Heart right ventricle (tissue), 16 donors: ENCODE data around the gene SSBP2. TPM values are rescaled to one million over a fixed set of nuclear protein-coding genes. Genes with fewer than 3 reads are reported as not detected.

Source experiments
- ATAC-seq, 8 donors: fragments of 200-7000 bp; cut with Tn5 transposase; one replicate each; pipeline ENCODE4 v1.9.1; 2020; ENCODE audit warnings: mild to moderate bottlenecking in 8 of 8, moderate library complexity in 8 of 8, moderate number of reproducible peaks in 1 of 8
- DNase-seq, 2 donors: peaks; one replicate each; pipeline ENCODE4 v3.0.0-alpha.2; 2020
- H3K27ac ChIP-seq, 10 donors: fragments of 200-600 bp; sonication (generic) in 2 of 10; one replicate each; pipeline versions ENCODE4 v1.5.0 to v1.8.0; 2020 to 2022; ENCODE audit warnings: mild to moderate bottlenecking in 3 of 10
- H3K27me3 ChIP-seq, 7 donors: fragments of 200-600 bp; one replicate each; pipeline ENCODE4 v1.8.0; 2021 to 2022; ENCODE audit warnings: mild to moderate bottlenecking in 2 of 7
- H3K36me3 ChIP-seq, 9 donors: fragments of 200-600 bp; sonication (generic) in 1 of 9; one replicate each; pipeline versions ENCODE4 v1.5.0 to v1.8.0; 2020 to 2022; ENCODE audit warnings: mild to moderate bottlenecking in 2 of 9
- H3K4me1 ChIP-seq, 9 donors: fragments of 200-600 bp; sonication (generic) in 1 of 9; one replicate each; pipeline versions ENCODE4 v1.5.0 to v1.8.0; 2020 to 2022; ENCODE audit warnings: mild to moderate bottlenecking in 4 of 9
- H3K4me3 ChIP-seq, 10 donors: fragments of 200-600 bp; sonication (generic) in 2 of 10; one replicate each; pipeline versions ENCODE4 v1.5.0 to v1.8.0; 2020 to 2022; ENCODE audit warnings: mild to moderate bottlenecking in 7 of 10, moderate library complexity in 2 of 10
- H3K9me3 ChIP-seq, 11 donors: fragments of 200-600 bp in 10 of 11; sonication (generic) in 2 of 11; one replicate each; pipeline versions ENCODE4 v1.5.0 to v1.8.0; 2013 to 2022; ENCODE audit warnings: mild to moderate bottlenecking in 2 of 11, control low read depth in 1 of 11, moderate library complexity in 1 of 11
- CTCF ChIP-seq, 9 donors: fragments of 200-600 bp; sonication (generic) in 2 of 9; IDR thresholded peaks; one replicate each; pipeline versions ENCODE4 v1.5.0 to v1.8.0; 2021 to 2022; ENCODE audit warnings: antibody characterized with exemption in 9 of 9, mild to moderate bottlenecking in 5 of 9, moderate library complexity in 1 of 9
- WGBS, 2 donors: extraction: QIAGEN DNeasy Blood & Tissue Kit; methylation state at CpG; one replicate each; pipeline ENCODE4 v1.1.7; 2013; ENCODE audit warnings: inconsistent platforms in 1 of 2; 5-methylcytosine and 5-hydroxymethylcytosine counted together
- intact Hi-C, 10 donors: fragments of 100-400 bp; cut with DNase I; formaldehyde crosslinking; loops; one replicate each; pipeline versions ENCODE4 v1.11.1 to v1.14.2; 2022
- polyA plus RNA-seq, 2 donors: library from polyadenylated mRNA; stranded (reverse); fragments of 200-250 nt; gene quantifications; one replicate each; pipeline ENCODE4 v1.2.3, GENCODE V29; 2013
- total RNA-seq, 10 donors: library from RNA; stranded (reverse); fragmentation: NEBNext Ultra II Directional in 3 of 10; extraction: Animal tissue kit (Norgen Biotek cat#: 25700) in 3 of 10; gene quantifications; one replicate each; pipeline versions ENCODE4 v1.2.1 to v1.2.4, GENCODE V29; 2021 to 2023
- donor health status: Arrhythmogenic right ventricular cardiomyopathy.
- donor health status: ischemic (EF 13 %, LVEDD 7.1; RV severe dilation, severe dysfunction).
- donor health status: healthy with polysubstance abuse.
- donor health status: DM: no; HTN: yes; CAD: no.
- donor health status: DM: no; HTN: no; CAD: no.
- donor health status: ischemic (EF 25% LVEDD 6.9; RV normal size, moderate dysfunction).
- donor health status: ischemic (EF 25% LVEDD 5.7; RV mildly dilated, moderate dysfunction).
- donor health status: healthy.
- donor health status: DM: yes; HTN: yes; CAD: no.
- donor health status: Ischemic cardiomyopathy.
- donor health status: ischemic (EF 35%, LVEDD 5.7; RV mildly dilated, moderate dysfunction).
- donor health status: nonischemic (EF 11% LVEDD 7.7; RV severe dilation, severe dysfunction).
- donor health status: DM: yes; HTN: yes; CAD: no.
- donor health status: PGD.
- donor health status: ischemic (EF 29% LVEDD 5.4; RV normal size, mild dysfunction).
- donor health status: nonischemic (EF 23%, LVEDD 6.1; RV moderate dilation, normal function).

The SSBP2 gene
- total and polyA plus RNA-seq, 12 donors: 24.2 to 85.9 (median 52.0) TPM

DNA sequence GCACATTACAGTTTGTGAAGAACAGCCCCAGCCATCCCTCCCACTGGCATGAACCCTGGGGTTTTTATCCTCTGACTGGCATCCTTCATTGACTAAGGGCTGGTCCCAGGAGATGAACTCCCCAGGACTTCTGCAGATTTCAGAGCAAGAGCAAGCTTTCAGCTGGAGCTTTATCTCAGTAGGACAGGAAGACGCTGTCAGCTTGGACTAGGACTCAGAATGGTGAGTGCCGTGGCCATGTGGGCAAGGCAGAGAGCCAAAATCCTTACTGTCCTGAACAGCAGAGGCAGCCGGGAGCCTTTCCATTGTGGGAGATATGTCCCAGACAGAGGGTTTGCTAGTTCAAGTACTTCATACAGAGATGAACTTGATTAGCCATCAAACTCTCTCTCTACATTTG lies 353.7 kb downstream of the SSBP2 start:
- Histone ChIP-seq H3K27ac (no peak overlapping the region), H3K4me3 (no peak overlapping the region), H3K27me3 (peaks cover 0 to 47% (median 27%) of the 10 kb centered on the region in 7 donors), H3K9me3 (peaks cover 0 to 7% (median 0%) of the 10 kb centered on the region in 11 donors), H3K36me3 (no peaks in the 10 kb centered on the region), H3K4me1 (peaks cover 0 to 24% (median 6%) of the 10 kb centered on the region in 9 donors)
- TF ChIP-seq CTCF (IDR thresholded peaks at IDR 0.05): no peak
- intact Hi-C loops: no loop called here
- peak in 1 of 2 donors; percentile 23 for DNase-seq
- ATAC-seq: peak in 7 of 8 donors; percentile 46 to 68 (median 49)
- WGBS, 2 donors: 2 to 3% methylated on average over 3 of the region's 3 CpGs

GRCh38 chr5:81395262-81395661 lies 355.6 kb downstream of the SSBP2 start:
- no peak for DNase-seq
- TF ChIP-seq CTCF (IDR thresholded peaks at IDR 0.05): no peak
- H3K27ac ChIP-seq: no peak overlapping the region
- no peak overlapping the region for H3K4me3 ChIP-seq
- ATAC-seq: no peak
- H3K4me1 ChIP-seq: peaks cover 0 to 24% (median 6%) of the 10 kb centered on the region in 9 donors
- H3K9me3 ChIP-seq: peaks cover 0 to 7% (median 0%) of the 10 kb centered on the region in 11 donors
- intact Hi-C loops: no loop called here
- 50 to 72% methylated on average over 3 of the region's 3 CpGs for WGBS, 2 donors
- H3K27me3 ChIP-seq: peaks cover 0 to 64% (median 43%) of the 10 kb centered on the region in 7 donors
- H3K36me3 ChIP-seq: no peaks in the 10 kb centered on the region

DNA sequence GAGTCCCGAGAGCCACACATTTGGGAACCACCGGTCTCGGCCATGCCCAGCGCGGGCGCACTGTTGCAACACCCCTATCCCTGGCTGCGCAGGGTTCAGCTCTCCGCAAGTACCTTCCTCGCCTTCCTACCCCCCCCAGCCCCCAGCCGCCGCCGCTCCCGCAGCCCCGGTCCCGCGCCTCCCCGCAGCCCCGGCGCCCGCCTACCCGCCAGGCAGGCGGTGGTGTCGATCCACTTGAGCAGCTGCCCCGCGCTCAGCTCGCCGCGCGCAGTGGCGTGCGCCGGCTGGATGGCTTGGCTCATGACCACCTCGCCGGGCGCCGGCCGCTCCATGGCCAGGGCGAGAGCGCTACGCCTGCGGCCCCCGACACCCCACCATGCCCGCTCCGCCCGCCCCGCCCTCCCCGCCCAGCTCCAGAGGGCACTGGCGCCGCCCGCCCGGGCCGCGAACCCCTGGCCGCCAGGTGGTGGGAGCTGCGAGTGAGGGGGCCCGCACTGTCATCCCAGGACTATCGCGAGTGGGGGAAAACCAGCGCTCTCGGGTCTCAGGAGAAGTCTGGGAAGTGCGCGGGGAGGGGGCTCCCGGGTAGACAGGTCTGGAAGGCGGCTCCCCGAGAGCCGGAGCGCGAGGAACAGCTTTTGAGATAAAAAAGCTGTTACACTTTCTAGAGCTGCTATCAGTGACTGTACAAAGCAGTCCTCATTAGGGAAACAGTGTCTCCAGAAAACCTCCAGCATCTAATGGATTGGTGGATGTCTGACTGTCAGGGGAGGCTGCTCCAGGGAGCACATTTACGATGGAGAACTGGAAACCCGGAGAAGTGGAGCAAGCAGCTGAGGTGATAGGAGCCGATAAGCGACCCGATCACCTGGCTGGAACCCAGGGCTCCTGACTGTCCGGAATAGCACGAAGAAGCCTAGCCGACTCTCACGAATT lies 356.8 kb downstream of the SSBP2 start, which contains the start of gene ACOT12:
Gene ACOT12, minus strand, starts transcription at position 352 of the 936 bp plus-strand sequence. Its CDS starts 20 bp downstream, at position 332.
- intact Hi-C loops: no loop called here
- Histone ChIP-seq H3K4me1 (peaks cover 0 to 24% (median 6%) of the 10 kb centered on the region in 9 donors), H3K27ac (no peak within 1 kb of the TSS), H3K36me3 (no peaks in the 10 kb centered on the region), H3K4me3 (peak within 1 kb of the TSS in 9 of 10 donors; percentile 21 to 56 (median 47)), H3K27me3 (peaks cover 0 to 69% (median 44%) of the 10 kb centered on the region in 7 donors), H3K9me3 (peaks cover 0 to 7% (median 0%) of the 10 kb centered on the region in 11 donors)
- ATAC-seq (peak in 4 of 8 donors; percentile 9 to 63 (median 47)), DNase-seq (peak in 1 of 2 donors; percentile 13)
- TF ChIP-seq CTCF (IDR thresholded peaks at IDR 0.05): no peak
- 2 to 3% methylated on average over 66 to 77 of the region's 77 CpGs for WGBS, 2 donors

DNA sequence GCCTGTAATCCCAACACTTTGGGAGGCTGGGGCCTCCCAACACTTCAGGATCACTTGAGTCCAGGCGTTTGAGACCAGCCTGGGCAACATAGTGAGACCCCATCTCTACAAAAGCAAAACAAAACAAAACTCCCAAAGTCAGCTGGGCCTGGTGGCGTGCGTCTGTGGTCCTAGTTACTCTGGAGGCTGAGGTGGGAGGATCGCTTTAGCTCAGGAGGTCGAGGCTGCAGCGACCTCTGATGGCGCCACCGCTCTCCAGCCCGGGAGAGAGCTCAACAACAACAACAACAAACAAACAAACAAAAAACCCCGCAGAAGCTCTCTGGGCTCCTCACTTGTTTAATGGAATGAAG lies 357.5 kb downstream of the SSBP2 start:
- TF ChIP-seq CTCF (IDR thresholded peaks at IDR 0.05): no peak
- Histone ChIP-seq H3K9me3 (peaks cover 0 to 7% (median 0%) of the 10 kb centered on the region in 11 donors), H3K36me3 (no peaks in the 10 kb centered on the region), H3K4me1 (peaks cover 0 to 24% (median 6%) of the 10 kb centered on the region in 9 donors), H3K27ac (no peak overlapping the region), H3K27me3 (peaks cover 0 to 74% (median 45%) of the 10 kb centered on the region in 7 donors), H3K4me3 (peak overlapping the region in 8 of 10 donors; percentile 21 to 56 (median 47))
- DNase-seq: no peak
- WGBS, 2 donors: 23 to 24% methylated on average over 10 of the region's 10 CpGs
- no peak for ATAC-seq
- intact Hi-C loops: no loop called here
